Stimulated activated naive CD8-positive, alpha-beta T cell treated with anti-CD3 and anti-CD28 coated beads, Interleukin-15, Interleukin-2, amounts not matched to agents 100 ng/mL and 50 ng/mL, for 24 hours (primary cell): Measurements from ENCODE around the gene WSB2.
A peak's percentile ranks its signal among the peaks of the same experiment; 100 is the strongest.
"Not testable (repeated sequence)": the region's sequence is repeated elsewhere in the genome, so short reads cannot be mapped to it uniquely, and the experiment has no call there.

Experiments used
- H3K27ac Mint-ChIP-seq: one replicate; pipeline ENCODE4 v1.8.0; 2021; ENCODE audit warnings: mild to moderate bottlenecking, mixed read lengths
- H3K27me3 Mint-ChIP-seq: one replicate; pipeline ENCODE4 v1.8.0; 2021; ENCODE audit warnings: mixed read lengths
- H3K36me3 Mint-ChIP-seq: one replicate; pipeline ENCODE4 v1.8.0; 2021; ENCODE audit warnings: low read depth, mixed read lengths
- H3K4me1 Mint-ChIP-seq: one replicate; pipeline ENCODE4 v1.8.0; 2021; ENCODE audit warnings: low read depth, mixed read lengths
- H3K4me3 Mint-ChIP-seq: one replicate; pipeline ENCODE4 v1.8.0; 2021; ENCODE audit warnings: mild to moderate bottlenecking, mixed read lengths
- H3K9me3 Mint-ChIP-seq: one replicate; pipeline ENCODE4 v1.8.0; 2021; ENCODE audit warnings: mixed read lengths

The WSB2 gene

GRCh38 chr12:118032188-118032587 lies 28.8 kb downstream of the WSB2 start:
- peaks cover 92% of the 10 kb centered on the region for H3K36me3 Mint-ChIP-seq
- no peak overlapping the region for H3K4me3 Mint-ChIP-seq
- peaks cover 64% of the 10 kb centered on the region for H3K4me1 Mint-ChIP-seq
- H3K27me3 Mint-ChIP-seq, result no peaks in the 10 kb centered on the region
- H3K27ac Mint-ChIP-seq, result peak overlapping the region; percentile 86
- no peaks in the 10 kb centered on the region for H3K9me3 Mint-ChIP-seq

- Mint-ChIP-seq H3K27me3 (no peaks in the 10 kb centered on the region), H3K27ac (peak overlapping the region; percentile 71), H3K36me3 (peaks cover 89% of the 10 kb centered on the region), H3K9me3 (no peaks in the 10 kb centered on the region), H3K4me1 (peaks cover 35% of the 10 kb centered on the region), H3K4me3 (no peak overlapping the region)
Measured at GRCh38 chr12:118029166-118029565, 31.8 kb downstream of the WSB2 start.

DNA sequence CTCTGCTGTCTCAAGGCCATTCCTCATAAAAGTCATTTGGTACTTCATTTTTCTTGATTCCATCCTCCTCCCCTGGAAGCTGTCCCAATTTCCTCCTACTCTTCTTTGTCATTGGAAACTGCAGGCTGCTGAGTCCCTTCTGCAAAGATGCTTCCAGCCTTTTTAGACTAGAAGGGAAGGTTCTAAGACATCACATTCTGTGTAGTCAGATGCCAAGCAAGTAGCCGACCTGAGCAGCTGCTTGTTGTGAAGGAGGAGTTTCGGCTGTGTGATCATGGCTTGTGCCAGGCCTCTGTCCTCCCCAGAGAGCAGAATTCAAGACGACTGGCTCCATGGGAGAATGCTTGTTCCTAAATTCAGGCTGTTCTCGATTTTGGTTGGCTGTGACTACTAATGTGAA lies 35.8 kb downstream of the WSB2 start:
- H3K4me3 Mint-ChIP-seq, result no peak overlapping the region
- no peak overlapping the region for H3K27ac Mint-ChIP-seq
- no peaks in the 10 kb centered on the region for H3K9me3 Mint-ChIP-seq
- H3K4me1 Mint-ChIP-seq, result peaks cover 16% of the 10 kb centered on the region
- H3K36me3 Mint-ChIP-seq, result peaks cover 84% of the 10 kb centered on the region
- no peaks in the 10 kb centered on the region for H3K27me3 Mint-ChIP-seq

DNA sequence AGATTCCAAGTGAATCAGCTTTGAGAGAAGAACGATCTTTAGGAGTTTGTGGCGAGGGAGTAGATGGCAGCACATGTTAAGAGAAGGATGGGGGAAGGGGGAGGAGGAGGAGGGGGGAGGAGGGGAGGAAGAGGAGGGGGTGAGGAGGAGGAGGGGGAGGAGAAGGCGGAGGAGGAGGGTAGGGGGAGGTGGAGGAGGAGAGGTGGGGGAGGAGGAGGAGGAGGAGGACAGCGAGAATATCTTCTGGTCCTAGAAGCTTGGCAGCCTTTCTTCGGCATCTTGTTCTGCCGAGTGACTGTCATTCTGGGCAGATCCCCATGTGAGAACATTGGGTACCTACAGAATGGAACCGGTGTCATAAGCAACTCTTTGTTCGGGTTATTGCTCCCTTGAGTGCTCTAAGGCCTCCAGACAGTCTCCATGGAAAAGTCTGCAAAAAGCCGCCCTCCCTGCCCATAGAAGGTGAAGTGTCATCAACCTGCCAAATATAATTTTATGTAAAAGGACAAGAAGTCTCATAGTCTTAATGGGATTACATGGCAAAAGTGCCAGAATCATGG lies 37.6 kb downstream of the WSB2 start:
- no peak overlapping the region for H3K27ac Mint-ChIP-seq
- peaks cover 9% of the 10 kb centered on the region for H3K4me1 Mint-ChIP-seq
- peaks cover 81% of the 10 kb centered on the region for H3K36me3 Mint-ChIP-seq
- H3K9me3 Mint-ChIP-seq, result no peaks in the 10 kb centered on the region
- no peak overlapping the region for H3K4me3 Mint-ChIP-seq
- no peaks in the 10 kb centered on the region for H3K27me3 Mint-ChIP-seq

DNA sequence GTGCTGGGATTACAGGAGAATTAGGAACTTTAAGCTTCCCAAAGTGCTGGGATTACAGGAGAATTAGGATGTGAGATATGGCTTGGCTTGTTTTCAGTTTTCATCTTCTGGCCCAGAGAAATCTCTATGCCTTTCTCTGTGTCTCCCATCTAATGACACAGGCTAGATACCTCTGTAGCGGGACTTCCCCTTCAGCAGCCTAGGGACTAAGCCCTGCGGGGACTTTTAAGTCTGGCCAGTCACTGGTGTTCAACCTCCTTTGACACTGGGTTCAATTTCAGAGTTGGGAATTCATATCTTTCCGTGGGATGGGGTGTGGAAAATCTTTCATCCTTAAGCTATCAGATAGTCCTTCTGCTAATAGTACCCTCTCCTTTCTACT lies 38.3 kb downstream of the WSB2 start:
- Mint-ChIP-seq H3K27ac (no peak overlapping the region), H3K4me3 (no peak overlapping the region), H3K36me3 (peaks cover 82% of the 10 kb centered on the region)

GRCh38 chr12:118022097-118022727 lies 38.8 kb downstream of the WSB2 start:
- not testable (repeated sequence) for H3K9me3 Mint-ChIP-seq, H3K4me3 Mint-ChIP-seq, H3K27ac Mint-ChIP-seq, H3K27me3 Mint-ChIP-seq
- Mint-ChIP-seq H3K36me3 (peaks cover 77% of the 10 kb centered on the region), H3K4me1 (peaks cover 18% of the 10 kb centered on the region)

More for the DNA sequence above, 38.3 kb downstream of the WSB2 start:
- Mint-ChIP-seq H3K4me1 (peaks cover 16% of the 10 kb centered on the region), H3K9me3 (no peaks in the 10 kb centered on the region), H3K27me3 (no peaks in the 10 kb centered on the region)

DNA sequence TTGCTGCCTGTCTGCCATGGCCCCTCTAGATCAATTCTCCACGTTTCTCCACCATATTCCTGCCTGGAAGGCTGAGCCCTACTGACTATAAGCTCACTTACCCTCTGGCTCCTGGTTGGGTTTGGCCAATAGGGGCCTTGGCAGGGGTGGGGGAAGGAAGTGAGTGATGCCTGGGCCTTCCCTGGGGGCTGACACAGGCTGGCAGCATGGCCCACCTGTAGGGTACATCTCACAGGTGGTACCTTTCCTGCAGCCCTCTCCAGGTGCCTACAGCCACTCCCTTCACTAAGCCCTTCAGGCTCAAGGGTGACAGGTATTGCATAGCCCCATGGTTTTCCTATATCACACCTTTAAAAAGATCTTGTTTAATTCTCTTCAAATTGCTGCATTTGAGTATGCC lies 40.9 kb downstream of the WSB2 start:
- H3K27ac Mint-ChIP-seq, result no peak overlapping the region
- H3K27me3 Mint-ChIP-seq, result no peaks in the 10 kb centered on the region
- peaks cover 59% of the 10 kb centered on the region for H3K36me3 Mint-ChIP-seq
- no peaks in the 10 kb centered on the region for H3K9me3 Mint-ChIP-seq
- peaks cover 29% of the 10 kb centered on the region for H3K4me1 Mint-ChIP-seq
- H3K4me3 Mint-ChIP-seq, result no peak overlapping the region

DNA sequence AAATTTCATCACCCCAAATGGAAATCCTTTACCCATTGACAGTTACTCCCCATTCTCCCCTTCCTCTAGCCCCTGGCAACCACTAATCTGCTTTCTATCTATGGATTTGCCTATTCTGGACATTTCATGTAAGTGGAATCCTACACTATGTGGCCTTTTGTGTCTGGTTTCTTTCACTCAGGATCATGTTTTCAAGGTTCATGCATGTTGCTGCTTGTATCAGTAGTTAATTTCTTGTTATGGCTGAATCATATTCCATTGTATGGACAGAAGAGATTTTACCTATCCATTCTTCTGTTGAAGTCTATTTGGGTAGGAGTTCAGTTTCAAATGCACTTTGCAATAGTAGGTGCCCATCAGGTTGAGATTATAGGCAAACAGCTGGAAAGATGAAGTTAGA lies 43.1 kb downstream of the WSB2 start:
- peak overlapping the region; percentile 54 for H3K27ac Mint-ChIP-seq
- no peaks in the 10 kb centered on the region for H3K9me3 Mint-ChIP-seq
- peaks cover 46% of the 10 kb centered on the region for H3K36me3 Mint-ChIP-seq
- peak overlapping the region; percentile 94 for H3K4me3 Mint-ChIP-seq
- peaks cover 29% of the 10 kb centered on the region for H3K4me1 Mint-ChIP-seq
- H3K27me3 Mint-ChIP-seq, result no peaks in the 10 kb centered on the region

DNA sequence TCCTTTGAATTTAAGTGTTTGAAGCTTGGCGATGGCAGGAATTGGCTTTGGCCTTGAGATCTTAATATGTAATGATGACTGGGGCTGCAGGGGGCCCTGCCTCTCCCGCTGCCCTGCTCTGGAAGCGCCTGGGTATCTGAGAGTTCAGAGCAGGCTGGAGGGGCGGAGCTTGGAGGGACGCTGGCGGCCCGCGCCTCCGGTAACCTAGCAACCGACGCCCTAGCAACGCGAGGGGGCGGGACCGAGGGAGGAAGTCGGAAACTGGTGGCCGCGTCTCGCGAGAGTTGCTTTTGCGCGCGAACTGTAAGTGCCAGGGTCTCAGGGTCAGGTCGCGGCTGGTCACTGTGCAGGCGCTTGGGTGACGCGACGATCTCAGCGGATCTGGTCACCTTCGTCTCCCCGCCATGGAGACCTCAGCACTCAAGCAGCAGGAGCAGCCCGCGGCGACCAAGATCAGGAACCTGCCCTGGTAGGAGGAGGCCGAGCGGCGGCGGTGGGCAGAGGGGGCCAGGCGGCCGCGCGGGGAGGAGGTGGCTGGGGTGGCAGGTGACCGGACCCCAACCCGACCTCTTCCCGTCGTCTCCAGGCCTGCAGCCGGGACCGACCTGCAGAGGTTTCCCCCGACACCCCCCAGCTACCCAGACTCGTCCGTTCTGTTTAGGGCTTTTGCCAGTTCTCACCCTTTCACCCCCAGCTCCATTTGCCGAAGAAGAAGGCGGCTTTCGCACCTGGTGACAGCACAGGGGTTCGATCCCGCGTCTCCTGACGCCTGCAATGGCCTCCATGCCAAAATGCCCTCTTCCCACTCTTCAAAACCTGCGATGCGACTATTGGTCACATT lies 44.3 kb downstream of the WSB2 start, which contains the start of gene RFC5:
Gene RFC5 (plus strand): TSS at position 280 of the 841 bp plus-strand sequence. CDS start 125 bp downstream, at position 405.
- no peaks in the 10 kb centered on the region for H3K27me3 Mint-ChIP-seq
- H3K36me3 Mint-ChIP-seq, result peaks cover 33% of the 10 kb centered on the region
- no peaks in the 10 kb centered on the region for H3K9me3 Mint-ChIP-seq
- peak within 1 kb of the TSS; percentile 94 for H3K27ac Mint-ChIP-seq
- H3K4me1 Mint-ChIP-seq, result peaks cover 23% of the 10 kb centered on the region
- peak within 1 kb of the TSS; percentile 94 for H3K4me3 Mint-ChIP-seq

DNA sequence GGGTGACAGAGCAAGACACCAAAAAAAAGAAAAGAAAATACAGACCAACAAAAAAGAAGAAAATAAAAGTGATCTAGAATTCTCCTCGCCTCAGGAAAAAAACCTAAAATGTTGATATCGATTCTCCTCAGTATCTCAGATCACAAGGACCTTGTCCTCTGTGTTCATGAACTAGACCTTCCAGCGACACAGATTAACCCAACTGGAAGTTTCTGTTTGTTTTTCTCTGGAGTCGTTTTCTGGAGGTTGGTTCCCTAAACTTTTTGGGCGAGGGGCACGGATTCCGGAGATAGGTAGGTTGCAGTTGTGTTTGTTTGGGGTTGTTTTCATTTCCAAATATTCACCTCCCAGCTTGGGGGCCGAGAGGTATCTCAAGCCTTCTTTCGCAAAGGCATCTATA lies 45.0 kb downstream of the WSB2 start:
- no peaks in the 10 kb centered on the region for H3K27me3 Mint-ChIP-seq
- no peaks in the 10 kb centered on the region for H3K9me3 Mint-ChIP-seq
- peak overlapping the region; percentile 94 for H3K4me3 Mint-ChIP-seq
- peaks cover 27% of the 10 kb centered on the region for H3K36me3 Mint-ChIP-seq
- H3K4me1 Mint-ChIP-seq, result peaks cover 23% of the 10 kb centered on the region
- H3K27ac Mint-ChIP-seq, result no peak overlapping the region

- H3K36me3 Mint-ChIP-seq, result peaks cover 21% of the 10 kb centered on the region
- no peaks in the 10 kb centered on the region for H3K9me3 Mint-ChIP-seq
- peaks cover 23% of the 10 kb centered on the region for H3K4me1 Mint-ChIP-seq
- no peak overlapping the region for H3K27ac Mint-ChIP-seq
- H3K4me3 Mint-ChIP-seq, result no peak overlapping the region
- H3K27me3 Mint-ChIP-seq, result no peaks in the 10 kb centered on the region
Measured at GRCh38 chr12:118015306-118015705, 45.7 kb downstream of the WSB2 start.

- H3K9me3 Mint-ChIP-seq, result no peaks in the 10 kb centered on the region
- H3K4me1 Mint-ChIP-seq, result peaks cover 19% of the 10 kb centered on the region
- H3K36me3 Mint-ChIP-seq, result peaks cover 6% of the 10 kb centered on the region
- no peaks in the 10 kb centered on the region for H3K27me3 Mint-ChIP-seq
- no peak overlapping the region for H3K27ac Mint-ChIP-seq
- no peak overlapping the region for H3K4me3 Mint-ChIP-seq
Measured at GRCh38 chr12:118013283-118013682, 47.7 kb downstream of the WSB2 start.

- H3K27ac Mint-ChIP-seq, result no peak overlapping the region
- no peak overlapping the region for H3K4me3 Mint-ChIP-seq
- no peaks in the 10 kb centered on the region for H3K36me3 Mint-ChIP-seq
- no peaks in the 10 kb centered on the region for H3K9me3 Mint-ChIP-seq
- peaks cover 9% of the 10 kb centered on the region for H3K4me1 Mint-ChIP-seq
- no peaks in the 10 kb centered on the region for H3K27me3 Mint-ChIP-seq
Measured at GRCh38 chr12:118011961-118012360, 49.0 kb downstream of the WSB2 start.

GRCh38 chr12:118011377-118011776 lies 49.6 kb downstream of the WSB2 start:
- peaks cover 6% of the 10 kb centered on the region for H3K4me1 Mint-ChIP-seq
- H3K27me3 Mint-ChIP-seq, result no peaks in the 10 kb centered on the region
- H3K4me3 Mint-ChIP-seq, result no peak overlapping the region
- H3K36me3 Mint-ChIP-seq, result no peaks in the 10 kb centered on the region
- H3K9me3 Mint-ChIP-seq, result no peaks in the 10 kb centered on the region
- H3K27ac Mint-ChIP-seq, result no peak overlapping the region

GRCh38 chr12:118010903-118011302 lies 50.1 kb downstream of the WSB2 start:
- Mint-ChIP-seq H3K27ac (no peak overlapping the region), H3K4me3 (no peak overlapping the region)

More at GRCh38 chr12:118010903-118011302, 50.1 kb downstream of the WSB2 start:
- Mint-ChIP-seq H3K27me3 (no peaks in the 10 kb centered on the region), H3K36me3 (no peaks in the 10 kb centered on the region), H3K4me1 (peaks cover 2% of the 10 kb centered on the region), H3K9me3 (no peaks in the 10 kb centered on the region)
